Measurements from ENCODE around the gene DAG1. TPM values are rescaled to one million over a fixed set of nuclear protein-coding genes. Genes with fewer than 3 reads are reported as not detected.
A peak's percentile ranks its signal among the peaks of the same experiment; 100 is the strongest.

DAG1 gene
- total RNA-seq, 1 experiment from 2014 or later = 36.5 TPM

GRCh38 chr3:49424816-49425215 is 45.3 kb upstream of the DAG1 start:
- H3K4me1 ChIP-seq (ENCODE audit: insufficient read depth, low read length, poor library complexity, severe bottlenecking) = no peaks in the 10 kb centered on the region
- H3K4me3 ChIP-seq (ENCODE audit: low read depth, low read length, poor library complexity, severe bottlenecking) = no peak overlapping the region
- no peak for TF ChIP-seq EZH2 (IDR thresholded peaks at IDR 0.05; ENCODE audit: borderline replicate concordance, low read depth, low read length, poor library complexity, severe bottlenecking)
- no peak for TF ChIP-seq CTCF (conservative IDR thresholded peaks at IDR 0.05; ENCODE audit: low read depth, low read length)
- no peak for DNase-seq (ENCODE audit: low spot score)
- intact Hi-C loops (cut with micrococcal nuclease; ENCODE audit: unreplicated experiment) = no loop called here
- H3K27me3 ChIP-seq (replicated peaks; ENCODE audit: insufficient read depth, low read depth, low read length, poor library complexity) = no peaks in the 10 kb centered on the region
- H3K36me3 ChIP-seq (ENCODE audit: insufficient read depth, low read length, poor library complexity, severe bottlenecking) = no peaks in the 10 kb centered on the region
- CTCF ChIA-PET = no interaction called here
- H3K27ac ChIP-seq (ENCODE audit: low read depth, low read length, poor library complexity, severe bottlenecking) = no peak overlapping the region
- H3K9me3 ChIP-seq (ENCODE audit: low read depth, low read length, poor library complexity, severe bottlenecking) = no peaks in the 10 kb centered on the region
- POLR2A ChIA-PET (ENCODE audit: low non-redundant PET) = no interaction called here
- BruUV-seq (replicated peaks) = no TSS peak

- CTCF ChIA-PET = no interaction called here
- POLR2A ChIA-PET (ENCODE audit: low non-redundant PET) = no interaction called here
- TF ChIP-seq EZH2 (IDR thresholded peaks at IDR 0.05; ENCODE audit: borderline replicate concordance, low read depth, low read length, poor library complexity, severe bottlenecking) (no peak), CTCF (conservative IDR thresholded peaks at IDR 0.05; ENCODE audit: low read depth, low read length) (no peak)
- no TSS peak for BruUV-seq (replicated peaks)
- H3K27ac ChIP-seq (ENCODE audit: low read depth, low read length, poor library complexity, severe bottlenecking) = no peak overlapping the region
- H3K4me1 ChIP-seq (ENCODE audit: insufficient read depth, low read length, poor library complexity, severe bottlenecking) = no peaks in the 10 kb centered on the region
- H3K36me3 ChIP-seq (ENCODE audit: insufficient read depth, low read length, poor library complexity, severe bottlenecking) = no peaks in the 10 kb centered on the region
- H3K4me3 ChIP-seq (ENCODE audit: low read depth, low read length, poor library complexity, severe bottlenecking) = no peak overlapping the region
- H3K9me3 ChIP-seq (ENCODE audit: low read depth, low read length, poor library complexity, severe bottlenecking) = no peaks in the 10 kb centered on the region
- no peaks in the 10 kb centered on the region for H3K27me3 ChIP-seq (replicated peaks; ENCODE audit: insufficient read depth, low read depth, low read length, poor library complexity)
- no peak for DNase-seq (ENCODE audit: low spot score)
- intact Hi-C loops (cut with micrococcal nuclease; ENCODE audit: unreplicated experiment) = no loop called here
Observed at GRCh38 chr3:49427586-49427985, 42.5 kb upstream of the DAG1 start.

GRCh38 chr3:49428752-49429080 is 41.4 kb upstream of the DAG1 start:
- Histone ChIP-seq H3K27me3 (replicated peaks; ENCODE audit: insufficient read depth, low read depth, low read length, poor library complexity) (no peaks in the 10 kb centered on the region), H3K9me3 (ENCODE audit: low read depth, low read length, poor library complexity, severe bottlenecking) (no peaks in the 10 kb centered on the region), H3K4me3 (ENCODE audit: low read depth, low read length, poor library complexity, severe bottlenecking) (peak overlapping the region; percentile 59), H3K36me3 (ENCODE audit: insufficient read depth, low read length, poor library complexity, severe bottlenecking) (no peaks in the 10 kb centered on the region), H3K27ac (ENCODE audit: low read depth, low read length, poor library complexity, severe bottlenecking) (peak overlapping the region; percentile 91), H3K4me1 (ENCODE audit: insufficient read depth, low read length, poor library complexity, severe bottlenecking) (no peaks in the 10 kb centered on the region)
- intact Hi-C loops (cut with micrococcal nuclease; ENCODE audit: unreplicated experiment) = no loop called here
- no TSS peak for BruUV-seq (replicated peaks)
- no peak for DNase-seq (ENCODE audit: low spot score)
- TF ChIP-seq CTCF (conservative IDR thresholded peaks at IDR 0.05; ENCODE audit: low read depth, low read length) (no peak), EZH2 (IDR thresholded peaks at IDR 0.05; ENCODE audit: borderline replicate concordance, low read depth, low read length, poor library complexity, severe bottlenecking) (no peak)
- POLR2A ChIA-PET (ENCODE audit: low non-redundant PET) = interaction anchor here (0.6 kb wide), 1 partner anchor 919 kb away, joined by 5 read pairs; no protein-coding TSS in a partner anchor
- CTCF ChIA-PET = interaction anchor here (0.6 kb wide), 1 partner anchor 12 kb away, joined by 5 read pairs; no protein-coding TSS in a partner anchor
